Measurements from ENCODE around the gene ENPP6. TPM values are rescaled to one million over a fixed set of nuclear protein-coding genes. Genes with fewer than 3 reads are reported as not detected.

ENPP6 gene
- total RNA-seq, 1 donor from 2014 or later = not detected

DNA sequence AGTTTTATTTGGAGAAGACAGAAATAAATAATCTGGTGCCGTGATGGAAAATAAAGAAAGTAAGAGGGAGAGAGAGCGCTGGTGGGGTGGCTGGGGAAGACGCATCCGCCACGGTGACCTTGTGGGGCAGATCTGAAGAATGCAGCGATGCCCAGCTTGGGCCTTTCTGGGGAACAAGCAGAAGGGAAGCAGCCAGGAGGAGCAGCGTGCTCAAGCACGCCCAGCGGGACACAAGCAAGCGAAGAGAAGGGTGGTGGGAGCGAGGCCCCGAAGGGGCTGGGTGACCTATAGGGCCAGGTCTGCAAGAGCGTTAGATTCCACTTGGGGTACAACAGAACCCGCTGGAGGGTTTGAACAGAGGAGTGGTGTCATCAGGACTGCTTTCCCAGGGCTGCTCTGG lies 12.4 kb downstream of the ENPP6 start:
- no peak overlapping the region for H3K4me3 Mint-ChIP-seq (ENCODE audit: unreplicated experiment)
- H3K27ac Mint-ChIP-seq (ENCODE audit: unreplicated experiment) = no peak overlapping the region
- H3K27me3 Mint-ChIP-seq (ENCODE audit: unreplicated experiment) = peaks cover 2% of the 10 kb centered on the region
- H3K4me1 Mint-ChIP-seq (ENCODE audit: low read depth, unreplicated experiment) = no peaks in the 10 kb centered on the region
- peaks cover 10% of the 10 kb centered on the region for H3K36me3 Mint-ChIP-seq (ENCODE audit: unreplicated experiment)
- DNase-seq = no peak
- TF ChIP-seq, protein P1, sequence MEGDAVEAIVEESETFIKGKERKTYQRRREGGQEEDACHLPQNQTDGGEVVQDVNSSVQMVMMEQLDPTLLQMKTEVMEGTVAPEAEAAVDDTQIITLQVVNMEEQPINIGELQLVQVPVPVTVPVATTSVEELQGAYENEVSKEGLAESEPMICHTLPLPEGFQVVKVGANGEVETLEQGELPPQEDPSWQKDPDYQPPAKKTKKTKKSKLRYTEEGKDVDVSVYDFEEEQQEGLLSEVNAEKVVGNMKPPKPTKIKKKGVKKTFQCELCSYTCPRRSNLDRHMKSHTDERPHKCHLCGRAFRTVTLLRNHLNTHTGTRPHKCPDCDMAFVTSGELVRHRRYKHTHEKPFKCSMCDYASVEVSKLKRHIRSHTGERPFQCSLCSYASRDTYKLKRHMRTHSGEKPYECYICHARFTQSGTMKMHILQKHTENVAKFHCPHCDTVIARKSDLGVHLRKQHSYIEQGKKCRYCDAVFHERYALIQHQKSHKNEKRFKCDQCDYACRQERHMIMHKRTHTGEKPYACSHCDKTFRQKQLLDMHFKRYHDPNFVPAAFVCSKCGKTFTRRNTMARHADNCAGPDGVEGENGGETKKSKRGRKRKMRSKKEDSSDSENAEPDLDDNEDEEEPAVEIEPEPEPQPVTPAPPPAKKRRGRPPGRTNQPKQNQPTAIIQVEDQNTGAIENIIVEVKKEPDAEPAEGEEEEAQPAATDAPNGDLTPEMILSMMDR (IDR thresholded peaks at IDR 0.05; ENCODE audit: partially characterized antibody, unreplicated experiment) = no peak
- H3K9me3 Mint-ChIP-seq (ENCODE audit: unreplicated experiment) = peaks cover 4% of the 10 kb centered on the region

DNA sequence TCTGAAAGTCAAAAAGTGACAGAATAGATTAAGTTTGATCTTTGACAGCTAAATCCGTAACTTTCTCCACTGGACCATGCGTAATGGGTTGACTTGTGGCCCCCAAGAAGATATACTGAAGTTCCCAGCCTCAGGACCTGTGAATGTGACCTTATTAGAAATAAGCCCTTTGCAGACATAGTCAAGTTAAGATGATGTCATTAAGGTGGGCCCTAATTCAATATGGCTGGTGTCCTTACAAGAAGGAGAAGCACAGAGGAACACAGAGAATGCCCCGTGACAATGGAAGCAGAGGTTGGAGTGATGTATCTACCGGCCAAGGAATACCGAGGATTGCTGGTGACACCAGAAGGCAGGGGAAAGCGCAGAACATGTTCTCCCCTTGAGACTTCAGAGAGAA lies 14.4 kb downstream of the ENPP6 start:
- peaks cover 2% of the 10 kb centered on the region for H3K27me3 Mint-ChIP-seq (ENCODE audit: unreplicated experiment)

DNA sequence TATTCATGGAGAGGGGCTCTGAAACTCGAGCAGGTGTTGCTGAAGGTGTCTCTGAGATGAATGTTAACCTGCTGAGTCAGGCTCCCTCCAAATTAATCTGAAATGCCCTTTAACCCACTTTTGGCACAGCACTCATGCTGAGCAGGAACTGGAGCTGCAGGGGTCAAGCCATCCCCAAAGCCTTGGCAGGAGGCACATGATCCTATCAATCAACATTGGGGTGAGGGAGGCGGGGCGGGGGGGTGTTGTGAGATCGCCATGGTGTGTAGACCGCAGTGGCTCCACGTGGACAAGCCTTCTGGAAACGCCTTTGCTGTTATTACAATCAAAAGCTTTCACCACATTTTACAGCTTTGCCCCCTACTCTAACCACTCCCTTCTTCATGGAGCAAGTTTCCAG lies 16.5 kb downstream of the ENPP6 start:
- peaks cover 4% of the 10 kb centered on the region for H3K9me3 Mint-ChIP-seq (ENCODE audit: unreplicated experiment)

More for the DNA sequence above, 14.4 kb downstream of the ENPP6 start:
- DNase-seq = no peak
- Mint-ChIP-seq H3K27ac (ENCODE audit: unreplicated experiment) (no peak overlapping the region), H3K36me3 (ENCODE audit: unreplicated experiment) (peaks cover 10% of the 10 kb centered on the region), H3K4me1 (ENCODE audit: low read depth, unreplicated experiment) (no peaks in the 10 kb centered on the region), H3K4me3 (ENCODE audit: unreplicated experiment) (no peak overlapping the region), H3K9me3 (ENCODE audit: unreplicated experiment) (peaks cover 4% of the 10 kb centered on the region)
- TF ChIP-seq, protein P1 (IDR thresholded peaks at IDR 0.05; ENCODE audit: partially characterized antibody, unreplicated experiment) = no peak

DNA sequence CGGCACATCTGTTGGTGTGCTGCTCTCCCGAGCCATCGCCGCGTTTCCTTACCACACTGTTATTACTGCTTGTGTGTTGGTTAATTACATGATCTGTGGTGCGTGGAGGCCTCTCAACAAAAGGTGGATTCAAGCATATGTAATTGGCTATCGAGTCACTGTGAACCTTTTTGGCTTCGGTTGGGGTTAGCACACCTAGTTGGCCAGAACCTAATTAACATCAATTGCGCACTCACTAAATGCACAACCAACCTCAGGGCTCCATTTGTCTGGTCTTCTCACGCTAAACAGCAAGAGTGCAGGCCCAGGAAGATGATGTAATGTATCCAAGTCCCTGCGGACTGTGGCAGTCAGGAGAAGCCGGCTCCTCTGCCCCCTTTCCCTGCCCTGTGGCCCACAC lies 17.4 kb downstream of the ENPP6 start:
- Mint-ChIP-seq H3K27ac (ENCODE audit: unreplicated experiment) (no peak overlapping the region), H3K27me3 (ENCODE audit: unreplicated experiment) (no peaks in the 10 kb centered on the region), H3K4me3 (ENCODE audit: unreplicated experiment) (no peak overlapping the region), H3K4me1 (ENCODE audit: low read depth, unreplicated experiment) (no peaks in the 10 kb centered on the region), H3K9me3 (ENCODE audit: unreplicated experiment) (peaks cover 4% of the 10 kb centered on the region), H3K36me3 (ENCODE audit: unreplicated experiment) (peaks cover 5% of the 10 kb centered on the region)
- TF ChIP-seq, protein P1 (IDR thresholded peaks at IDR 0.05; ENCODE audit: partially characterized antibody, unreplicated experiment) = no peak
- no peak for DNase-seq

More for the DNA sequence above, 16.5 kb downstream of the ENPP6 start:
- Mint-ChIP-seq H3K27ac (ENCODE audit: unreplicated experiment) (no peak overlapping the region), H3K4me1 (ENCODE audit: low read depth, unreplicated experiment) (no peaks in the 10 kb centered on the region), H3K4me3 (ENCODE audit: unreplicated experiment) (no peak overlapping the region), H3K27me3 (ENCODE audit: unreplicated experiment) (peaks cover 2% of the 10 kb centered on the region), H3K36me3 (ENCODE audit: unreplicated experiment) (peaks cover 10% of the 10 kb centered on the region)
- TF ChIP-seq, protein P1 (IDR thresholded peaks at IDR 0.05; ENCODE audit: partially characterized antibody, unreplicated experiment) = no peak
- DNase-seq = no peak

DNA sequence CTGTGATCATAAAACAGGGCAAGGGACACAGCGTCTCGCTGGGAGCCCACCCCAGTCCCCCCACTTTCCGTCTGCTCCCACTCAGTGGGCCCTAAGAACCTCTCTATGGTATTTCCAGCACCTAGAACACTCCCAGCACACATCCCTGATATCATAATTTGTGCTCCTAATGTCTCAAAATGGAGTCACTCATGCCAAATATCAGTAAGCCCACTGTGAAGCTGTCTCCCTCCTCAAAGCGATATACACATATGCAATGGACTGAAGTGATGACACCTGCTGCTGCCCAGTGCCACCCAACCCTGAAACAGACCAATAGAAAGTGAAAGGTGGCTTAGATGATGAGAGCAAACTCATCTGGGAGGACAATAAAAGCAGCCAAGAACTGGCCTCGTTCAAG lies 17.9 kb downstream of the ENPP6 start:
- no peak overlapping the region for H3K27ac Mint-ChIP-seq (ENCODE audit: unreplicated experiment)

More for the DNA sequence above, 17.9 kb downstream of the ENPP6 start:
- H3K36me3 Mint-ChIP-seq (ENCODE audit: unreplicated experiment) = peaks cover 5% of the 10 kb centered on the region
- no peak overlapping the region for H3K4me3 Mint-ChIP-seq (ENCODE audit: unreplicated experiment)
- no peak for DNase-seq
- H3K9me3 Mint-ChIP-seq (ENCODE audit: unreplicated experiment) = peaks cover 4% of the 10 kb centered on the region
- H3K4me1 Mint-ChIP-seq (ENCODE audit: low read depth, unreplicated experiment) = no peaks in the 10 kb centered on the region
- H3K27me3 Mint-ChIP-seq (ENCODE audit: unreplicated experiment) = no peaks in the 10 kb centered on the region
- TF ChIP-seq, protein P1 (IDR thresholded peaks at IDR 0.05; ENCODE audit: partially characterized antibody, unreplicated experiment) = no peak
